ENCODE results near the gene GTF2H4. TPM values are rescaled to one million over a fixed set of nuclear protein-coding genes. Genes with fewer than 3 reads are reported as not detected.
A peak's percentile ranks its signal among the peaks of the same experiment; 100 is the strongest.

Gene GTF2H4
- total RNA-seq, 1 donor = 10.9 TPM

- TF ChIP-seq CTCF (IDR thresholded peaks at IDR 0.05; ENCODE audit: extremely low read depth, low read depth, low read length) = no peak
- Histone ChIP-seq H3K79me2 (ENCODE audit: insufficient read depth, low read length) (no peaks in the 10 kb centered on the region), H2AFZ (ENCODE audit: low read length) (no peak overlapping the region), H3K4me3 (ENCODE audit: insufficient read depth, low read length) (no peak overlapping the region), H4K20me1 (ENCODE audit: insufficient read depth, low read length) (no peaks in the 10 kb centered on the region), H3K27me3 (ENCODE audit: insufficient read depth, low read length) (peaks cover 50% of the 10 kb centered on the region), H3K4me1 (ENCODE audit: insufficient read depth, low read length) (no peaks in the 10 kb centered on the region), H3K4me2 (ENCODE audit: insufficient read depth, low read length) (no peak overlapping the region), H3K27ac (ENCODE audit: low read depth, low read length) (no peak overlapping the region), H3K9me3 (ENCODE audit: low read depth, low read length) (no peaks in the 10 kb centered on the region), H3K36me3 (ENCODE audit: insufficient read depth, low read length) (no peaks in the 10 kb centered on the region)
- no peak for DNase-seq (ENCODE audit: insufficient read length, low spot score, missing footprints)
Observed at GRCh38 chr6:30948811-30949210, 40.8 kb downstream of the GTF2H4 start.

GRCh38 chr6:30951907-30952469, 44.0 kb downstream of the GTF2H4 start:
- Histone ChIP-seq H3K4me3 (ENCODE audit: insufficient read depth, low read length) (no peak overlapping the region), H3K27ac (ENCODE audit: low read depth, low read length) (no peak overlapping the region), H3K4me1 (ENCODE audit: insufficient read depth, low read length) (peaks cover 14% of the 10 kb centered on the region), H3K79me2 (ENCODE audit: insufficient read depth, low read length) (no peaks in the 10 kb centered on the region), H4K20me1 (ENCODE audit: insufficient read depth, low read length) (no peaks in the 10 kb centered on the region), H2AFZ (ENCODE audit: low read length) (no peak overlapping the region), H3K9me3 (ENCODE audit: low read depth, low read length) (no peaks in the 10 kb centered on the region), H3K36me3 (ENCODE audit: insufficient read depth, low read length) (no peaks in the 10 kb centered on the region), H3K27me3 (ENCODE audit: insufficient read depth, low read length) (peaks cover 53% of the 10 kb centered on the region), H3K4me2 (ENCODE audit: insufficient read depth, low read length) (no peak overlapping the region)
- no peak for TF ChIP-seq CTCF (IDR thresholded peaks at IDR 0.05; ENCODE audit: extremely low read depth, low read depth, low read length)
- no peak for DNase-seq (ENCODE audit: insufficient read length, low spot score, missing footprints)

- H3K79me2 ChIP-seq (ENCODE audit: insufficient read depth, low read length) = no peaks in the 10 kb centered on the region
- H3K4me3 ChIP-seq (ENCODE audit: insufficient read depth, low read length) = peak overlapping the region; percentile 71
- DNase-seq (ENCODE audit: insufficient read length, low spot score, missing footprints) = no peak
- H3K9me3 ChIP-seq (ENCODE audit: low read depth, low read length) = no peaks in the 10 kb centered on the region
- peak overlapping the region; percentile 84 for H3K4me2 ChIP-seq (ENCODE audit: insufficient read depth, low read length)
- peaks cover 14% of the 10 kb centered on the region for H3K4me1 ChIP-seq (ENCODE audit: insufficient read depth, low read length)
- H4K20me1 ChIP-seq (ENCODE audit: insufficient read depth, low read length) = no peaks in the 10 kb centered on the region
- H2AFZ ChIP-seq (ENCODE audit: low read length) = peak overlapping the region; percentile 89
- H3K27me3 ChIP-seq (ENCODE audit: insufficient read depth, low read length) = peaks cover 38% of the 10 kb centered on the region
- no peak for TF ChIP-seq CTCF (IDR thresholded peaks at IDR 0.05; ENCODE audit: extremely low read depth, low read depth, low read length)
- H3K27ac ChIP-seq (ENCODE audit: low read depth, low read length) = no peak overlapping the region
- no peaks in the 10 kb centered on the region for H3K36me3 ChIP-seq (ENCODE audit: insufficient read depth, low read length)
Observed at GRCh38 chr6:30954631-30955366, 46.8 kb downstream of the GTF2H4 start.

- Histone ChIP-seq H3K36me3 (ENCODE audit: insufficient read depth, low read length) (no peaks in the 10 kb centered on the region), H3K9me3 (ENCODE audit: low read depth, low read length) (no peaks in the 10 kb centered on the region), H3K27ac (ENCODE audit: low read depth, low read length) (no peak overlapping the region), H3K4me3 (ENCODE audit: insufficient read depth, low read length) (peak overlapping the region; percentile 71), H3K4me2 (ENCODE audit: insufficient read depth, low read length) (peak overlapping the region; percentile 84), H4K20me1 (ENCODE audit: insufficient read depth, low read length) (no peaks in the 10 kb centered on the region), H3K79me2 (ENCODE audit: insufficient read depth, low read length) (no peaks in the 10 kb centered on the region), H2AFZ (ENCODE audit: low read length) (peak overlapping the region; percentile 89), H3K27me3 (ENCODE audit: insufficient read depth, low read length) (peaks cover 38% of the 10 kb centered on the region), H3K4me1 (ENCODE audit: insufficient read depth, low read length) (peaks cover 14% of the 10 kb centered on the region)
- DNase-seq (ENCODE audit: insufficient read length, low spot score, missing footprints) = peak; percentile 77
- TF ChIP-seq CTCF (IDR thresholded peaks at IDR 0.05; ENCODE audit: extremely low read depth, low read depth, low read length) = no peak
Observed at GRCh38 chr6:30955367-30956042, 47.5 kb downstream of the GTF2H4 start.
